ENCODE measurements around the gene CCRL2. TPM values are rescaled to one million over a fixed set of nuclear protein-coding genes. Genes with fewer than 3 reads are reported as not detected.
"Not testable (repeated sequence)": the region's sequence is repeated elsewhere in the genome, so short reads cannot be mapped to it uniquely, and the experiment has no call there.

Gene CCRL2
- total and polyA plus RNA-seq, 4 donors = 0.93 to 3.9 (median 1.8) TPM

DNA sequence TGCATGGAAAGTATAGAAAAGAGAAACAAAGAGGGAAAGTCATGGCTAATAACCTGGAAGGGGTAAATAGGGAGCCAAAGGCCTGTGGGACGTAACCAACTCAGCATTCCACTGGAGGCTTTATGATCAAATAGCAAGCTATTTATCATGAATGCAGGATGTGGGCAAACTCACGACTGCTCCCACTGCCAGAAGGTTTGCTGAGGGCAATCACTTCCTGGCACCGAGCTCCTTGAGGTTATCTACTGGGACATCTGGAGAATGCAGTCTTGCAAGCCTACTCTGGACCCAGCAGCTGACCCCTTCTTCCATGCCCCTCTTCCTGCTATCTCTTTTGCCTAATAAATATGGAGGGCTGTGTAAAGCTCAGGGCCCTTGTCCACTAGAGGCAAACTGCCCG is 19.4 kb downstream of the CCRL2 start:
- H3K36me3 ChIP-seq (ENCODE audit: control insufficient read depth, insufficient read depth, low read length); H3K9me3 ChIP-seq (ENCODE audit: control insufficient read depth, insufficient read depth, low read length): not testable (repeated sequence)
- 74% methylated on average over 2 of the region's 4 CpGs for WGBS (ENCODE audit: insufficient coverage)

DNA sequence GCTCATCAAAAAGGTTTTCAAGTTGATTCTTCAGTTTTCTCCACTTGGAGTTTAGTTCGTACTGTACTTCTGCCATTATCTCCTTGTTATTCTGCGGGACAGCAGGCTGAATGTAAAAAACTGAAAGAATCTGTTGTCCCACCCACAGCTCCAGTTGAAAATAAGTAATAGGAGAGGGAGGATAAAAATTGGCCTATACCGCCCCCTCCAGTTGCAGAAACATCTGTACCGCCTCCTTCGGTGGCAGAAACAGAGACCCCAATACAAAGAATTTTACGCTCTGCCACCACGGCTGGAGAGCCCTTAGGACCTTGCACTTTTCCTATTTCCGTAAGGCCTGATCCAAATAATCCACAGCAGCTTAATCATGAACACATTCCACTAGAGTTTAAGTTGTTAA is 20.3 kb downstream of the CCRL2 start:
- H3K9me3 ChIP-seq (ENCODE audit: control insufficient read depth, insufficient read depth, low read length); H3K27me3 ChIP-seq (ENCODE audit: control insufficient read depth, insufficient read depth, low read length); H3K36me3 ChIP-seq (ENCODE audit: control insufficient read depth, insufficient read depth, low read length); H3K27ac ChIP-seq (ENCODE audit: low read depth, low read length); DNase-seq (ENCODE audit: low read depth in 4 of 6, low spot score in 6 of 6); H3K4me1 ChIP-seq (ENCODE audit: control insufficient read depth, insufficient read depth, low read length); H3K4me3 ChIP-seq (ENCODE audit: low read depth, low read length): not testable (repeated sequence)
- WGBS (ENCODE audit: insufficient coverage) = no CpG with 5 or more reads among the region's 8 CpGs

More for the DNA sequence above, 19.4 kb downstream of the CCRL2 start:
- not testable (repeated sequence) for DNase-seq (ENCODE audit: low read depth in 4 of 6, low spot score in 6 of 6); H3K4me3 ChIP-seq (ENCODE audit: low read depth, low read length); H3K4me1 ChIP-seq (ENCODE audit: control insufficient read depth, insufficient read depth, low read length); H3K27me3 ChIP-seq (ENCODE audit: control insufficient read depth, insufficient read depth, low read length); H3K27ac ChIP-seq (ENCODE audit: low read depth, low read length)

DNA sequence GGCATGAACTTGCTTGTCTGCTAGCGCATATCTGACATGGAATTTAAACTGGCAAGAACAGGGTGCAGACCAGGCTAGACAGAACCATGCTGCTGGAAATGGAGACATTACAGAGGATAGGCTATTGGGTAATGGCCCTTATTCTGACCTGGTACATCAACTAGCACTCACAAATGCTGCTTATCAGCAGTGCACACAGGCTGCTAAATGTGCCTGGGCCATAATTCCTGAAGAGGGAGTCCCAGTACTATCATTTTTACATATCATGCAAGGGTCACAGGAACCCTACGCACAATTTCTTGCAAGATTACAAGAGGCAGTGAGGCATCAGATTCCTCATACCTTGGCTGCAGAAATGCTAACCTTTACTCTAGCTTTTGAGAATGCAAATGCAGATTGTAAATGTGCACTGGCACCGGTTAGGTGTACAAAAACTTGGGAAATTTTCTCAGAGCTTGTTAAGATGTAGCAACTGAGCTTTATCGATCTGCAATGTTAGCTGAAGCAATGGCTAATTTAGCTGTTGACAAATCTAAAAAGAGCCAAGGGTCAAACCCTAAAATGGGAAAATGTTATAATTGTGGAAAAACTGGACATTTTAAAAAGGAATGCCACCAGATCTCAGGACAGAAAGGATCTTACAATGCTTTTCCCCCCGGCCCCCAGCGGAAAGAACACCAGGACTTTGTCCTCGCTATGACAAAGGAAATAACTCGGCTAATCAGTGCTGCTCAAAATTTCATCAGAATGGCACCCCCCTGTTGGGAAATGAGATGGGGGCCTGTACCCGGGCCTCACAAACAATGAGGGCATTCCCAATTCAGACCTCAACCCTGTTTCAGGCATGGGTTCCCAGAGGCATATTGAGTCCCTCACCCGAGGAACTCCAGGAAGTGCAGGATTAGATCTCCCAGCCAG is 21.1 kb downstream of the CCRL2 start:
- no peaks in the 10 kb centered on the region for H3K27me3 ChIP-seq (ENCODE audit: control insufficient read depth, insufficient read depth, low read length)
- no peaks in the 10 kb centered on the region for H3K36me3 ChIP-seq (ENCODE audit: control insufficient read depth, insufficient read depth, low read length)
- no peaks in the 10 kb centered on the region for H3K4me1 ChIP-seq (ENCODE audit: control insufficient read depth, insufficient read depth, low read length)
- peak in 1 of 6 donors; percentile 56 for DNase-seq (ENCODE audit: low read depth in 4 of 6, low spot score in 6 of 6)
- WGBS (ENCODE audit: insufficient coverage) = 82% methylated on average over 8 of the region's 10 CpGs
- H3K27ac ChIP-seq (ENCODE audit: low read depth, low read length) = no peak overlapping the region
- H3K4me3 ChIP-seq (ENCODE audit: low read depth, low read length) = no peak overlapping the region
- H3K9me3 ChIP-seq (ENCODE audit: control insufficient read depth, insufficient read depth, low read length) = no peaks in the 10 kb centered on the region

DNA sequence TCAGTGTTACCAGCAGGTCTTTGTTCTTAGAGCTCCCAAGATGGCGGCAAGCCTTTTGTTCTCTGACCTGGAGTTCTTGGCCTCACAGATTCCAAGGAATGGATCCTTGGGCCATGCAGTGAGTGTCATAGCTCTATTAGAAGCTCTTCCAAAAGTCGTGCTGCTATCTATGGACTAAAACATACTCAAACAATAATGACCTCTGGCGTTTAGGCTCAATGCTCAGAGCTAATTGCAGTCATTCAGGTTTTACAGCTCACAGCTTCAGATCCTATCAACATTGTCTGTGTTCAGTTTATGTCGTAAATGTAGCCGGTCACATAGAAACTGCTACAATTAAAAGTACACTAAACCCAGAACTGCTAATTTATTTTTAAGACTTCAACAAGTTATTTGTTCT is 22.2 kb downstream of the CCRL2 start:
- H3K4me3 ChIP-seq (ENCODE audit: low read depth, low read length) = no peak overlapping the region
- no peaks in the 10 kb centered on the region for H3K4me1 ChIP-seq (ENCODE audit: control insufficient read depth, insufficient read depth, low read length)
- H3K27me3 ChIP-seq (ENCODE audit: control insufficient read depth, insufficient read depth, low read length) = no peaks in the 10 kb centered on the region
- H3K27ac ChIP-seq (ENCODE audit: low read depth, low read length) = no peak overlapping the region
- DNase-seq (ENCODE audit: low read depth in 4 of 6, low spot score in 6 of 6) = no peak
- H3K36me3 ChIP-seq (ENCODE audit: control insufficient read depth, insufficient read depth, low read length) = no peaks in the 10 kb centered on the region
- no peaks in the 10 kb centered on the region for H3K9me3 ChIP-seq (ENCODE audit: control insufficient read depth, insufficient read depth, low read length)
- 56% methylated on average over 4 of the region's 5 CpGs for WGBS (ENCODE audit: insufficient coverage)

DNA sequence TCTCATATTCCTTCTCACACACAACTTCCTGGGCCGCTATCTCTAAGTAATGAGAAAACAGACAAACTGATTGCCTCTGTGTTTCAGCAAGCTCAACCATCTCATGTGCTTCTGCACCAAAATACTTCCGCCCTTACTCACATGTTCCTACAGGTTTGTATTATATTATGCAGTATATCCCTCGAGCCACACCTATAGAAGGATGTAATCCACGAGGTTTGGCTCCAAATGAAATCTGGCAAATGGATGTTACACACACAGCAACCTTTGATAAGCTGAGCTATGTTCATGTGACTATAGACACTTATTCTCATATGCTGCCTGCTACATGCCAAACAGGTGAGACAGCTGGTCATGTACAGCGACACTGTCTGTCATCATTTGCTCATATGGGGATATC is 22.6 kb downstream of the CCRL2 start:
- no peak overlapping the region for H3K4me3 ChIP-seq (ENCODE audit: low read depth, low read length)
- H3K27me3 ChIP-seq (ENCODE audit: control insufficient read depth, insufficient read depth, low read length) = no peaks in the 10 kb centered on the region
- no peaks in the 10 kb centered on the region for H3K4me1 ChIP-seq (ENCODE audit: control insufficient read depth, insufficient read depth, low read length)
- 100% methylated on average over 2 of the region's 5 CpGs for WGBS (ENCODE audit: insufficient coverage)
- H3K27ac ChIP-seq (ENCODE audit: low read depth, low read length) = no peak overlapping the region
- DNase-seq (ENCODE audit: low read depth in 4 of 6, low spot score in 6 of 6) = no peak
- H3K9me3 ChIP-seq (ENCODE audit: control insufficient read depth, insufficient read depth, low read length) = no peaks in the 10 kb centered on the region
- no peaks in the 10 kb centered on the region for H3K36me3 ChIP-seq (ENCODE audit: control insufficient read depth, insufficient read depth, low read length)

DNA sequence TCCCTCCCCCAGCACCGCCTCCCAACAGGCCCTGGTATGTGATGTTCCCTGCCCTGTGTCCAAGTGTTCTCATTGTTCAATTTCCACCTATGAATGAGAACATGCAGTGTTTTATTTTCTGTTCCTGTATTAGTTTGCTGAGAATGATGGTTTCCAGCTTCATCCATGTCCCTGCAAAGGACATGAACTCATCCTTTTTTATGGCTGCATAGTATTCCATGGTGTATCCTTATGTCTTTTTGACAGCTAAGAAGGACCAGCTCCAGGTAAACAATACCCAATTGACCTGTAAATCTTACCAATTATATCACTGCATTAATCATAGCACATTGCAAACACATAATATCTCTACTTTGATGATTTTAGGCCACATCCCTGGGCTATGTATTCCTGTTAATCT is 23.8 kb downstream of the CCRL2 start:
- H3K9me3 ChIP-seq (ENCODE audit: control insufficient read depth, insufficient read depth, low read length); H3K27ac ChIP-seq (ENCODE audit: low read depth, low read length); DNase-seq (ENCODE audit: low read depth in 4 of 6, low spot score in 6 of 6); H3K4me3 ChIP-seq (ENCODE audit: low read depth, low read length); H3K4me1 ChIP-seq (ENCODE audit: control insufficient read depth, insufficient read depth, low read length); H3K36me3 ChIP-seq (ENCODE audit: control insufficient read depth, insufficient read depth, low read length); H3K27me3 ChIP-seq (ENCODE audit: control insufficient read depth, insufficient read depth, low read length): not testable (repeated sequence)
- WGBS (ENCODE audit: insufficient coverage) = no CpG with 5 or more reads among the region's 1 CpG

DNA sequence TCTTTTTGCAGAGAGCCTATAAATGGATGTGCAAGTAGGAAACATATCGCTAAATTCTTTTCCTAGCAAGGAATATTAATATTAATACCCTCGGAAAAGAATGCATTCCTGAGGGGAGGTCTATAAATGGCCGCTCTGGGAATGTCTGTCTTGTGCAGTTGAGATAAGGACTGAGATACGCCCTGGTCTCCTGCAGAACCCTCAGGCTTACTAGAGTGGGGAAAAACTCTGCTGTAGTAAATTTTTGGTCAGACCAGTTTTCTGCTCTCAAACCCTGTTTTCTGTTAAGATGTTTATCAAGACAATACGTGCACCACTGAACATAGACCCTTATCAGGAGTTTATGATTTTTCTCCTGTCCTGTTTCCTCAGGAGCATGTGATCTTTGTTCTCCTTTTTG is 24.8 kb downstream of the CCRL2 start:
- not testable (repeated sequence) for H3K27me3 ChIP-seq (ENCODE audit: control insufficient read depth, insufficient read depth, low read length); H3K36me3 ChIP-seq (ENCODE audit: control insufficient read depth, insufficient read depth, low read length); H3K4me1 ChIP-seq (ENCODE audit: control insufficient read depth, insufficient read depth, low read length); DNase-seq (ENCODE audit: low read depth in 4 of 6, low spot score in 6 of 6); H3K9me3 ChIP-seq (ENCODE audit: control insufficient read depth, insufficient read depth, low read length); H3K27ac ChIP-seq (ENCODE audit: low read depth, low read length); H3K4me3 ChIP-seq (ENCODE audit: low read depth, low read length)
- WGBS (ENCODE audit: insufficient coverage) = 100% methylated on average over 3 of the region's 5 CpGs

DNA sequence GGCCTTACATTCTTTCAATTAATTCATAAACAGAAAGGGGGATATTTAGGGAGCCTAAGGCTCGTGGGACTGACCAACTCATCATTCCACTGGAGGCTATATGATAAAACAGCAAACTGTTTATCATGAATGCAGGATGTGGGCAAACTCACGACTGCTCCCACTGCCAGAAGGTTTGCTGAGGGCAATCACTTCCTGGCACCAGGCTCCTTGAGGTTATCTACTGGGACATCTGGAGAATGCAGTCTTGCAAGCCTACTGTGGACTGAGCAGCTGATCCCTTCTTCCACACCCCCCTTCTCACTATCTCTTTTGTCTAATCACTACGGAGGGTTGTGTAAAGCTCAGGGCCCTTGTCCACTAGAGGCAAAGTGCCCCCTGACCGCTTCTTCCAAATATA is 26.1 kb downstream of the CCRL2 start:
- H3K4me3 ChIP-seq (ENCODE audit: low read depth, low read length); H3K36me3 ChIP-seq (ENCODE audit: control insufficient read depth, insufficient read depth, low read length); H3K27ac ChIP-seq (ENCODE audit: low read depth, low read length); H3K27me3 ChIP-seq (ENCODE audit: control insufficient read depth, insufficient read depth, low read length); H3K9me3 ChIP-seq (ENCODE audit: control insufficient read depth, insufficient read depth, low read length); DNase-seq (ENCODE audit: low read depth in 4 of 6, low spot score in 6 of 6); H3K4me1 ChIP-seq (ENCODE audit: control insufficient read depth, insufficient read depth, low read length): not testable (repeated sequence)
- 77% methylated on average over 3 of the region's 4 CpGs for WGBS (ENCODE audit: insufficient coverage)

DNA sequence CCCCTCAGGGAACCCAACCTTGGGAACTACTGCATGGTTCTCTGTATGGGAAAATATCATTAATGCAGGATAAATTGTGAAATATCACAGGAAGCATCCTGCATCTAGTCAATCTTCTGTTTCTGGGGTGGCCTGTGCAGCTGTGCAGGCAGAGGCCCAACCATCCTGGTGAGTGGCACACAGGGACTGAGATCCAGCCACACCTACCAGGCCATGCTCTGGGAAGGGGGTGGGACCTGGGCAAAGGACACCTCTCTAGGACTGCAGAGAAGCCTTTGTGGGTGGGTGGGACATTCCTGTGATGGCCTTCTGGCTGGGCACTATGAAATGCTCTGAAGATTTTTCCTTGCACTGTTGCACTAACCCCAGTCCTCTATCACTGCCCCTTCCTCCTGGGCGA is 26.8 kb downstream of the CCRL2 start:
- no peaks in the 10 kb centered on the region for H3K9me3 ChIP-seq (ENCODE audit: control insufficient read depth, insufficient read depth, low read length)
- no peaks in the 10 kb centered on the region for H3K36me3 ChIP-seq (ENCODE audit: control insufficient read depth, insufficient read depth, low read length)
- no peaks in the 10 kb centered on the region for H3K4me1 ChIP-seq (ENCODE audit: control insufficient read depth, insufficient read depth, low read length)
- H3K4me3 ChIP-seq (ENCODE audit: low read depth, low read length) = no peak overlapping the region
- WGBS (ENCODE audit: insufficient coverage) = no CpG with 5 or more reads among the region's 1 CpG
- no peaks in the 10 kb centered on the region for H3K27me3 ChIP-seq (ENCODE audit: control insufficient read depth, insufficient read depth, low read length)
- DNase-seq (ENCODE audit: low read depth in 4 of 6, low spot score in 6 of 6) = no peak
- H3K27ac ChIP-seq (ENCODE audit: low read depth, low read length) = no peak overlapping the region

DNA sequence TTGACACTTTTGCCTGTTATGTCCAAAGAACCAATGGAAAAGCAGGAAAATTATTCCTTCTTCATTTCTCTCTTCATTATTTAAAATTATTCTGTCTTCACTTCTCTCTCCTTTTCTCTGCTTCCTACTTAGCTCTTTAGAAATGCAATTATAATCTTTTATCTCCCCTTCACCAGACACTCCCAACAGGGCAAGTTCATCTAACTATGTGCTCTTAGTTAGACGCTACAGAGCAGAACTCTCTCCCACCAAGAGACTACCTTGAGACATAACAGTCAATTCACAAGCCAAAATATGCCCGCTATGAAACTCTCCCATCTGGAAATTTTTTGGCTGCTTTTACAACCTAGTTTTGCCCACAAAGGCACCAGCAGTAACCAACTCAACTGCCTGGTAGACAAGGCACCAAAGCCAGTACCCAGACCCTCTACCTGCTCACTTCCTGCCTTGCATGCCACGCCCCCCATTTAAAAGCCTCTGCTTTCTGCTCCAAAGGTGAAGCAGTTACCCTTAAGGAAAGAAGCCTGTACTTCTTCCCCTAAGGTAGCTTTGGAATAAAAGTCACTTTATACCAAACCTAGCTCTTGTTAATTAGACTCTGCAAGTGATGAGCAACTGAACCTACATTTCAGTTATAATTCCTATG is 28.1 kb downstream of the CCRL2 start:
- WGBS (ENCODE audit: insufficient coverage) = 74% methylated on average over 3 of the region's 3 CpGs
- H3K36me3 ChIP-seq (ENCODE audit: control insufficient read depth, insufficient read depth, low read length) = no peaks in the 10 kb centered on the region

More for the DNA sequence above, 28.1 kb downstream of the CCRL2 start:
- Histone ChIP-seq H3K27ac (ENCODE audit: low read depth, low read length) (no peak overlapping the region), H3K4me3 (ENCODE audit: low read depth, low read length) (no peak overlapping the region), H3K9me3 (ENCODE audit: control insufficient read depth, insufficient read depth, low read length) (no peaks in the 10 kb centered on the region), H3K27me3 (ENCODE audit: control insufficient read depth, insufficient read depth, low read length) (no peaks in the 10 kb centered on the region), H3K4me1 (ENCODE audit: control insufficient read depth, insufficient read depth, low read length) (no peaks in the 10 kb centered on the region)
- no peak for DNase-seq (ENCODE audit: low read depth in 4 of 6, low spot score in 6 of 6)
